Right ventricle myocardium superior (tissue), 1 donor: Measurements from ENCODE around the gene MGARP. TPM values are rescaled to one million over a fixed set of nuclear protein-coding genes. Genes with fewer than 3 reads are reported as not detected.

ENCODE experiments used
- ATAC-seq: fragments of 200-7000 bp; cut with Tn5 transposase; one replicate; pipeline ENCODE4 v1.9.1; 2020; ENCODE audit warnings: mild to moderate bottlenecking; ENCODE audit not compliant: poor library complexity
- DNase-seq: peaks from one replicate; pipeline ENCODE4 v3.0.0-alpha.2; 2020
- intact Hi-C: fragments of 100-400 bp; cut with DNase I; formaldehyde crosslinking; loops from one replicate; pipeline ENCODE4 v1.11.2; 2022
- total RNA-seq: library from RNA; stranded (reverse); fragmentation: NEBNext Ultra II Directional; extraction: Animal tissue kit (Norgen Biotek cat#: 25700); gene quantifications from one replicate; pipeline ENCODE4 v1.2.1, GENCODE V29; 2021
- donor health status: DM: no; HTN: yes; CAD: no; lungs with severe emphysema.

MGARP gene
- total RNA-seq, 1 donor from 2014 or later = 0.48 TPM

DNA sequence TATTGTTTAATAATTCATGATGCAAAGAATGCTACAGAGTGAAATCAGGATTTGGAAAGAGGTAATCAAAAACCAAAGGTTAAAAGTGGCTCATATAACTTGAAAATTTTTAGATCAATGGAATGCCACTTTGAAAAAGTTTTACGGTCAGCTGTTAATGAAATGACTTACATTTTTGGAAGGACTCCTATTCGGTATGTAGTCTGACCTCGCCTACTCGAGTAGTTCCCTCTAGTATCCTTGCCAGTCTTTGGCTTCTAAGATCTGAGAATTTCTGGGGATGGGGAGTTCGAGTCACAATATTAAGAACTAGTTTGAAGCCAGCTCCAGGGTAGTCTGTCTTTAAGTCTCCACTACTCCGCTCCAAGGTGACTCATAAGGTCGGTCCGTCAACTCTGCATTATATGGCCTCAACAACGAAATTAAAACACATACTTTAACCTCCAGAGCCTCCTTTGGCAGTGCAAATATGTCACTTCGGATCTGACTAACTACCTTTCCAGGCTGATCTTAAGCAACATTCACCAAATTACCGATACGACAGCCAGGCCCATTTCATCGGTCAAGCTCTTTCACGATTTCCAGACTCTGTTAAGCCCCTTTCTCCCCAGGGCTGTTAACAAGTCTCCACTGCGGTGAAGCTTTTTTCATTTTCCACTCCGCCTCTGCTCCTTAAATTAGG lies 20.5 kb upstream of the MGARP start:
- DNase-seq (no peak), ATAC-seq (peak; percentile 12)
- intact Hi-C loops = no loop called here

DNA sequence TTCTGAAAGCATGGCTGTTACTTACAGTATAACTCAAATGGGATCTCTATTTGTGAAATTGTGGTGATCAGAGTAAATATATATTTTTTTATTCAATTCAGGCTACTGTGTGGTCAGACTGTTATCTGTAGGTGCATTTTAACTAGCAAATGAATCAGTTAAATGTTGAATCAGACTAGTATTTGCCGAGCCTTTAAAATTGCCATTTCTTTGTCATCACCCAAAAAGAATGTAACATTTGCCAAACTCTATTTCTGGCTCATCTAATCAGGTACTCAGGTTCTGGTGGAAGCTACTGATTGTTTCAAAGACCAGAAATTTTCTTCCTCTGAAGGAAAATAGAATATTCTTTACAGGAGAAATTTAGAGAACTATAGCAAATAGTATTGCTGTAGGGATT lies 19.5 kb upstream of the MGARP start:
- no peak for ATAC-seq
- no peak for DNase-seq
- intact Hi-C loops = loop anchor here (5.0 kb wide), 1 partner anchor 217 kb away; no protein-coding TSS in a partner anchor

DNA sequence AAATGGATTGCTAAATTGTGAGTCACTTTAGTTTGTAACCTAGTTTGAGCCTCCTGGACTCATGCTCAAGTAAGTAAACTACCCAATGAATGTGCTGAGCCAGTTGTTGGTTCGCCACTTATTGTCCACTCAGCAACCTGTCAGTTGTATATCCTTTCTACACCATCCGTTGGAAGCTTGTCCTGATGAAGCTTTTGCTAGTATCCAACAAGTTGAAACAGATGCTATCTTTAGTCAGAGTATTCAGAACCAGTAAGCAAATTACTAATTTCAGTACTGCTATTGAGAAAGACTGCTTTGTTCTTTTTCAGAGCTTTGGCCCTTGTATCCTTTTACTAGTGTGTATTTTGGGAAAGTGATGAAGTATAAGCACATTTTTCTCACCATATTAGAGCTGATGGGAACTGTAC lies 17.0 kb upstream of the MGARP start:
- DNase-seq (no peak), ATAC-seq (no peak)
- intact Hi-C loops = loop anchor here (5.0 kb wide), 1 partner anchor 215 kb away; no protein-coding TSS in a partner anchor

DNA sequence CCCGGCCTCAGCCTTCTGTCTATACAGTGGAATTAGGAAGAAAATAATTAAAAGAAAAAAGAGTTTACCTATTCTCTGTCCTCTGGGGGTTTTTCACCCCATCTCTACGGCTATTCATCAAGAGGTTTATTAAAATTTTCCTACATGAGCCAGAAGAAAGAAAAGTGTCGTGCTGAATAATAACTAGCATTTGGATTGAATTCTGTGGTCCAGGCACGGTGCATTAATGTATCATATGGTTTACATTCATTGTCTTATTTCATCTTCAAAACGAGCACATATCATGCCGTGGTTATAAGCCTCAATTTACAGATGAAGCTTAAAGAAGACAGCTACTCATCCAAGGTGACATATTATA lies 15.9 kb upstream of the MGARP start:
- no peak for ATAC-seq
- intact Hi-C loops = loop anchor here (5.0 kb wide), 1 partner anchor 214 kb away; no protein-coding TSS in a partner anchor
- DNase-seq = no peak

DNA sequence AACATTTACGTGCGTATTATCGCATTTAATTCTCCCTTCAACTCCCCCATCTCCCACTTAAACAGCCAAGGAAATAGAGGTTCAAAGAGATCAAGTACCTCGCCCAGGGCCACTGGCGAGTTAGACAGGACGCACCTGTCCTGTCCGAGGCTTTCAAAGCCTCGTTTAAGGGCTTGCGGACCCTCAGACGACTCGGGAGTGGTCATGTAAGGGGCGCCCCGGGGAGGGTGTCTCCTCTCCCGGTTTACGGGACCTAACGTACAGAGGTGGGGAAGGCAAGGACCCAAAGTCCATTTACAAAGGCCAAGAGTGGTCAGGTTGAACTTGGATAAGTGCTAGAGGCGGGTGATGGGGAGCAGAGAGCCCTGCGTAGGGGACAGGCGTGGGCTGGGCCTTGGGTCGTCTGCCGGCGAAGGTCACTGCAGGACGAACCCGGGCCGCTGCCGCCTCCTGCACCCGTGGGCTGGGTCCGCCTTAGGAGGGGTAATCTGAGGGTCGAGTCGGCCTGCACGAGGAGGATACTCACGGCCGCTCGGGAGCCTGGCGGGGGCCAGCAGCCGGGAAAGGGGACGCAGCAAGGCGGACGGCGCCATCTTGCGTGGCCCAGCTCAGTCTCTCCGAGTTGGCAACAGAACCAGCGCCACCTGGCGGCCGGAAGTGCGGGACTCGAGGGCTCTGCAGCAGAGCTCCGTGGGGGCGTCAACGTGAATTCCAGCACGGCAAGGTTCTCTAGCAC lies 15.3 kb upstream of the MGARP start:
- peak; percentile 99 for DNase-seq
- intact Hi-C loops = loop anchor here (5.0 kb wide), 1 partner anchor 213 kb away; no protein-coding TSS in a partner anchor
- peak; percentile 97 for ATAC-seq

DNA sequence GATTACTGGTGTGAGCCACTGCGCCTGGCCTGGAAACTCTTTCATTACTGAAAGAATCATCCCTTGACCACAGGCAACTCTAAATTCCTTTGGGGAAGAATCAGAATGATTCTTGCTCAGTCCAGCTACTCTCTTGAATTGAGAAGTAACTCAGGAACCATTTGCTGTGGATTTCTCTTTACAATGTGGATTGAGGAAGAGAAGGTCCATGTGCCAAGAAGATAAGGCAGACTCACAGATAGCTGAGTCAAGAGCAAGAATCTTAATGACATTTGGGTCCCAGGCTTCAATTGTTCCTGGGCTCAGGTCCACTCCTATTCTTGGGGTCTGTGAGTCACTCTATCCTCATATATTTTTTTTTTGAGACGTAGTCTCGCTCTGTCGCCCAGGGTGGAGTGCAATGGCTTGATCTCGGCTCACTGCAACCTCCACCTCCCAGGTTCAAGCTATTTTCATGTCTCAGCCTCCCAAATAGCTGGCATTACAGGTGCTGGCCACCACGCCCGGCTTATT lies 6.2 kb upstream of the MGARP start:
- ATAC-seq = no peak
- intact Hi-C loops = no loop called here

DNA sequence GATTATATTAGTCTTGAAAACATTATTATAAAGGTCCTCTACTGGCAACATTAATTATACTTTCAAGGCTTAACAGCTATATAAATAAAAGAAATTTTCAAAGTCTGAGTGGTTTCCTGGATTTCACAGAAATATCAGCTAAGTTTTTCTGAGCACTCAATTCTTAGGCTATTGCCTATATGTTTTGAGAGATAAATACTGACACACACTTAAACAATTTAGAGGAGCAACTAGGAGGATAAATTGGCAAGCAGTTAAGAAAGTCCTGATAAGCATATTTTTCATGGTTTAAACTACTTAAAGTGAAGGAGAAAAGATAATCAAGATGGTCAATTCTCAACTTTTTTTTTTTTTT lies 2.7 kb upstream of the MGARP start:
- ATAC-seq = no peak
- DNase-seq = no peak
- intact Hi-C loops = no loop called here

More for the DNA sequence above, 6.2 kb upstream of the MGARP start:
- DNase-seq = no peak

DNA sequence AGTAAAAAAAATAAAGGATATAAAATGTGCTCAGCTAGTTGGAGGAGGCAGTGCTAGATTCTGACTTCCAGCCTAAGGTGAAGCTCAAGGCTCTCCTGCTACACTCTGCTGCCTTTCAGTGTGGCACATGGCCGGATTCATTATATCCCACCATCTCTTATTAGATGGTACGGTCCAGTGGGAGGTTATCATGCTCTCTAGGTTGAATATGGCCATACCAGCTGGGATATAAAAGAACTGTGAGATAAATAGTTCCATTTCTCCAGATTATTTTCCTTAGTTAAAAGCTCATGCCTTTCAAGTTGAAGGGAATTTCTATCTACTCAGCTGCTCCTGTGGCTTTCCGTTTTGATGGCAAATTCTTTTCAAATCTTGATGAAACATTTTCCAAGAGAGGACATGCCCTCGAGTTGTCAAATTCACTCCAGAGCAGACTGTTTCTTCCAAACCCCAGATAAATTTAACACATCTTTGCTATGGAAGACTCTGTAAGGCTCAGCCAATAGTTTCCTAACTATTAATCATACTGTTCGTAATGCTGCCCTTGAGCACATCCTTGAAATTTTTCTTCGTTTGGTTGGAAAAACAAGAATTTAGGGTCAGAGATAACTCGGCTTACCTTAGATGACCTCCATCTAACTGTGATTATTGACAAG lies 2.2 kb upstream of the MGARP start:
- DNase-seq (no peak), ATAC-seq (no peak)
- intact Hi-C loops = no loop called here

DNA sequence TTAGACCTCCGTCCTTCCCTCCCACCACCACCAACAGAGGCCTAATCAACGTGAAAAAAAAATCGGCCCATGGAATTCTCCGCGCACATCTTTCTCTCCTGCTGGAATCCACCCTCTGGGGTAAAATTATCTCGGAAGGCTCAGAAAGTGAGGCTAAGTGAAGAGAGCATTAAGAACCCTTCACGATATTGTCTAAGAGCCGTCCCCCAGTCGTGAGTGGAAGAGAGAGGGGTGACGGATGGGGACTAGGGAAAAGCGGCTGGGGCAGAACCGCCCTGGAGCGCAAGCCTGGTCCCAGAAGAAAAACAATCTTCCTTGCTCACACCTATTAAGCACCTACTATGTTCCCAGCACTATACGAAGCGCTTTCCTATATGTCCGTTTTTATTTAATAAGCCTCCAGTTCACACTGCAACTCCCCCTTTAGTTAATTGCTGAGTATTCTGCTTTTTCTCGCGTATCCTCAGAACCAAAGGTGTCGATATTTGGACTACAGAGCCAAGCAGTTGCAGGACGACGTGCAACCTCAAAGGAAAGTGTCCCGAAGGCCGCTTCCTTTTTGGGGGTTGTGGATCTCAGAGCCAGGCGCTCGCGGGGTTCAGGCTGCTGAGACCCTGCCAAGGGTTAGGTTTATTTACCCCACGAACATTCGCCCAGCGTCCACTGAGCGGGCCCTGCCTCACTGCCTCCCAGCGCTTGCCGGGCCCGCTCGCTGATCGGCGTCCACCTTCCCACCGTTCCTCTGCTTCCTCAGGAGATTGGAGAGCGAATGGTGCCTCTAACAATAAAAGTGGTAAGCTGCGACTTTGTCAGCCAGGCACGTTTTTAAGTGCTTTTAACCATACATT lies 889 bp downstream of the MGARP start:
- no peak for DNase-seq
- ATAC-seq = peak; percentile 46
- intact Hi-C loops = no loop called here

DNA sequence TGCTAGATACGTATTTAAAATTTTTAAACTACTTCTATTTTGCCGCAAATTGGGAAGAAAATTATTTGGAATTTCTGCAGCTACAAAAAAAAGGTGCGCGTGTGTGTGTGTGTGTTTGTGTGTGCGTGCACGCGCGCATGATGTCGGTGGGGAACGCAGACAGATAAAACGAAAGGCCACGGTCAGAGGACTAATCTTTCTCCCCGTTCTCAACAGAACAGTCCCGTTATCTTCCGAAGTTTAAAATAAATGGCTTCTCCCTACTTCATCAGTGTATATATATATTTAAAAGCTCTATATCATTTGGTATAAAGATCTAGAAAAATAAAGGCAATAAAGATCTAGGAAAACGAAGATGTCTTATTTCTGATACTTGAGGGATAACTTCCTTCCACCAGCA lies 1.5 kb downstream of the MGARP start:
- DNase-seq = no peak
- no peak for ATAC-seq
- intact Hi-C loops = no loop called here

DNA sequence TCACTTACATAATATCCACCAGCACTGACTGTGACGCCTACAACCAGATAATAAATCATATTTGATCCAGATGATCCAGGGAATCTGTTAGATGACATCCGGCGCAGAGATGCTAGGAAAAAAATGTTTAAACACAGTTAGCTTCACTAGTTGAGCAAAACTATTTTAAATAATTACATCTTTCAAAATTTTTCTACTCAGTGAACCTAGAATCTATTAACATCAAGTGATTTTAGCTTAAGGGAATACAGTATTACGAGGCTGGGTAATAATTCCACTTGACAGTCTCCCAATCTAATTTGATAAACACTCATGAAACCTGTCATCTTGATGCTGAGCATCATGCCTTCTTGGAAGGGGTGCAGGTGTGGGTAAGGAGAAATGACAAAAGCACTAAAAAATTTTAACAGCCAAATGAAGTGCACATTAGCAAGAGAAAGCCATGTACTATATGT lies 4.7 kb downstream of the MGARP start:
- DNase-seq (no peak), ATAC-seq (no peak)
- intact Hi-C loops = no loop called here

DNA sequence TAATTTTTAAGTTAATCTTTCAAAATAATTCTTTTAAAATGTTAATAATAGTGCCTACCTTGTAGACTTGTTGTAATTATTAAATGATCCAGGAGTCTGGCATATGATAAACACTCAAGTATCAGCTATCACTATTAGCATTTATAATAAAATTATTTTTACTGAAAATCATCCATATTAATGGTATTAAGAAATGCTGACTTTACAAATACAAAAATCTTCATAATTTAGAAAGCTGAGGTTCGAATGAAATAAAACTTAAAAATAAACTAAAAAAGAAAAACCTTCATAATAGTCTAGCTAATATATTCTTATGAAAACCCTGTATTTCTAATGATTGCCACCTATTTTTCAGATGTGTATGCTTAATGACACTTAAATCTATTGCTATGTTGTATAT lies 5.2 kb downstream of the MGARP start:
- DNase-seq = no peak
- intact Hi-C loops = no loop called here
- ATAC-seq = no peak

DNA sequence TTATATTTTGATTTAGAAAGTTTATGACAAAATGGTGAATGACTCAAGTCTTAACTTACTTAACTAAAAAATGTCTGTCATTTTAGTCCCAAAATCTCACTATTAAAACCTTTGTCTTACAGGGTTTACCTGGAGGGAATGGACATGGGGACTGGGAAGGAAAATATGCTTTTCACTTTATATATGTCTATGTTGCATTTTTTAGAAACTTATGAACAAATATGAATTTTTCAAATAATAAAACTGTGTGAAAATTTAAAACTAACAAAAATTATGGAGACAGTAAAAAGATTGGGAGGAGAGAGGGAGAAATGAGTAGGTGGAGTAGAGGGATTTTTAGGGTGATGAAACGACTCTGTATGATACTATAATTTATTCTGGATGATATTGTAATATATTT lies 6.2 kb downstream of the MGARP start:
- ATAC-seq (no peak), DNase-seq (no peak)
- intact Hi-C loops = no loop called here

DNA sequence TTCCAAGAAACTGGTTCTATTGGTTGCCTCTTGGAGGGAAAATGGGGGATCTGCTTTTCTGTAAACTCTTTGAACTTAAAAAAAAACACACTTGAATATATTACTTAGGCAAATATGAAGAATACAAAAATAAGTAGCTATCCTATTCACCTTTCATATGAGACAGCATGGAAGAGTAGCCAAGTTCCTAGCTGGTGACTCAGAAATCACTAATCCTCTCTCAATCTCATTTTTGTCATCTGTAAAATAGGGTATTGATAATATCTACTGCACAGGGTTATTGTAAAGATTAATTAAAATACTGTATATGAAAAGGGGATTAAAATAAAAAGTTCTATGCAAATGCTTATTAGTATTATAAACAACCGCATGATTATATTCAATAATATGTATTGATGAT lies 12.7 kb downstream of the MGARP start:
- intact Hi-C loops = no loop called here
- ATAC-seq (no peak), DNase-seq (no peak)

DNA sequence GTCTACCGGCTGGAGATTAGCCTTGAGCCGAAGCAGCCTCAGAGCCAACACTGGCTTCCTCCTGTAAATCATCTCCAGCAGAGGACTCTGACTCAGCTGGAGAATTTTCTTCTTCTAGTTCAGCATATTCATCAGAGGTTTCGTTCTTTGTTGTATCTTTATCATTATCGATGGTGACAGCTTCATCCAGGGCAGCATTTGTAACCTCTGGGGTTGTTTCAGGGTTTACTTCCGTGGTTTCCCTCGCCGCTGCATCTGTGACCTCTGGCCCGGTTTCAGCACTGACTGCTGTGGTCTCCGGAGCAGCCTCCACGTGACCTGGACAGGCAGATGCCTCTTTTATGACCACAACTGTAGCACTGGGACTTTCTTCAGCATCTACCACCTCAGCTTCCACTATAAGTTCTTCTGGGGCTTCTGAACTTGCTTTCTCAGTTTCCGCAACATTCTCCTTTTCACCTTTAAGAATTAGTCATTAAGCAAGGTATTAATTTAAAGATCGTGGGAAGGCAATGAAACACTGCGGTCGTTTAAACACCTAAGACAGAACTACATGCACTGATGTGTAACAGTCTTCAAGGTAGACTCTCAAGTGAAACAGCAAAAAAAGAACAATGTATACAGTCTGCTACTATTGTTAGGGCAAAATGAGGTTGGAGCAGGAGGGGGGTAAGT lies 13.3 kb downstream of the MGARP start:
- intact Hi-C loops = no loop called here
- peak; percentile 95 for ATAC-seq
- peak; percentile 80 for DNase-seq

DNA sequence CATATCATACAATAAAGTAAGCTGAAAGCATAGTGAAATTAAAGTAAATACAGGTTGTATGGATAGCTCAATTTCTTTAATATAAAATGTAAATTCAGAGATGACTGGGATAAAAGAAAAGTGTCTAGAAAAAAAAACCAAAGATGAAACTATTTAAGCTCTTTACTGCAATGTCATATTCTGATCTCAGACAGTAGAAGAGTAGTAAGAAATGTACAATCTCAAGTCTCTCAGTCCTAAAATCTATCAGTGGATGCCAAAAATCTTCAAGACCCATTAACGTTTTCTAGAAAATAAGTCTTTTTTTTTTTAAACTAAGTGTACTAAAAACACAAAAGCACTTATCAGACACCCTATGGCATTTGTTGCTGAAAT lies 13.8 kb downstream of the MGARP start:
- no peak for ATAC-seq
- no peak for DNase-seq
- intact Hi-C loops = no loop called here

DNA sequence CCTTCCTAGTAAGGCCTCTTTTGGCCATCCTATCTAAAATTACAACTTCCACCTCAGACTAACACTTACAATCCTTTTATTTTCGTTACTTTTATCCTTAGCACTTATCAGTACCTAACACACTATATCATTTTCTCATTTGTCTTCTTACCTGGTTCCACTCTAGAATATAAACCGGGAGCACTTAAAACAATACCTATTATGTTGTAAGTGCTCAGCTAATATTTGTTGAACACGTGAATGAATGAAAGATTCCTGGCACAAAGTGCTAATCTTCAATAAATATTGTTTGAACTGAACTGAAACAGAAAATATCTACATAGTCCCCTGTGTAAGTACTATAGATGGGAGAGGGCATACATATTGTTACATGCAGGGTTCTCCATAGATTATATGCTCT lies 14.4 kb downstream of the MGARP start:
- DNase-seq (no peak), ATAC-seq (no peak)
- intact Hi-C loops = no loop called here

DNA sequence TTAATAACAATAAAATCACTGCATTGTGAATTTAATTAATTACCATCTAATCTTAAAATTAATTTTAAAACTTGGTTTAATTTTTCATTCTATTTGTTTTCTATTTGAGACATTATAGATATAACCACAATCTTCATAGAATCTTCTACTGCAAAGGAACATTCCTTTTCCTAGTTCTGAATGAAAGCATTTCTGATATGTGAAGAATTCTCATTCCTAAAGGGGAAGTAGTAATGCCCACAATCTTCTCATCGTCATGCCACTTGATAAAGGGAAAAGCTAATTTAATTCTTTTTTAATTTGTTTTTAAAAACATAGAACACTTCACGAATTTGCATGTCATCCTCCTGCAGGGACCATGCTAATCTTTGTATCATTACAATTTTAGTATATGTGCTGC lies 23.7 kb downstream of the MGARP start:
- intact Hi-C loops = no loop called here
- ATAC-seq = no peak
- DNase-seq = no peak
